Epithelial cell of esophagus (primary cell): Measurements from ENCODE around the gene FAM131B.
"Not testable (repeated sequence)": the region's sequence is repeated elsewhere in the genome, so short reads cannot be mapped to it uniquely, and the experiment has no call there.

Experiments
- DNase-seq: peaks from one replicate; pipeline ENCODE4 v3.0.0; 2010; ENCODE audit warnings: low read depth
- H3K4me3 ChIP-seq: 2 replicates; pipeline ENCODE4 v1.5.1; 2011; ENCODE audit warnings: mild to moderate bottlenecking, low read length, control low read depth
- CTCF ChIP-seq: IDR thresholded peaks from 2 replicates; pipeline ENCODE4 v1.5.1; 2011; ENCODE audit warnings: low read depth, mild to moderate bottlenecking, low read length, control low read depth, inconsistent platforms; ENCODE audit not compliant: insufficient read depth; ENCODE audit errors: missing control alignments

Gene FAM131B

GRCh38 chr7:143407287-143408251 is 45.1 kb upstream of the FAM131B start:
- DNase-seq = peak; percentile 66
- H3K4me3 ChIP-seq = peak overlapping the region; percentile 86
- TF ChIP-seq CTCF = no peak

GRCh38 chr7:143406002-143406357 is 43.5 kb upstream of the FAM131B start:
- no peak overlapping the region for H3K4me3 ChIP-seq
- DNase-seq = no peak
- TF ChIP-seq CTCF = no peak

DNA sequence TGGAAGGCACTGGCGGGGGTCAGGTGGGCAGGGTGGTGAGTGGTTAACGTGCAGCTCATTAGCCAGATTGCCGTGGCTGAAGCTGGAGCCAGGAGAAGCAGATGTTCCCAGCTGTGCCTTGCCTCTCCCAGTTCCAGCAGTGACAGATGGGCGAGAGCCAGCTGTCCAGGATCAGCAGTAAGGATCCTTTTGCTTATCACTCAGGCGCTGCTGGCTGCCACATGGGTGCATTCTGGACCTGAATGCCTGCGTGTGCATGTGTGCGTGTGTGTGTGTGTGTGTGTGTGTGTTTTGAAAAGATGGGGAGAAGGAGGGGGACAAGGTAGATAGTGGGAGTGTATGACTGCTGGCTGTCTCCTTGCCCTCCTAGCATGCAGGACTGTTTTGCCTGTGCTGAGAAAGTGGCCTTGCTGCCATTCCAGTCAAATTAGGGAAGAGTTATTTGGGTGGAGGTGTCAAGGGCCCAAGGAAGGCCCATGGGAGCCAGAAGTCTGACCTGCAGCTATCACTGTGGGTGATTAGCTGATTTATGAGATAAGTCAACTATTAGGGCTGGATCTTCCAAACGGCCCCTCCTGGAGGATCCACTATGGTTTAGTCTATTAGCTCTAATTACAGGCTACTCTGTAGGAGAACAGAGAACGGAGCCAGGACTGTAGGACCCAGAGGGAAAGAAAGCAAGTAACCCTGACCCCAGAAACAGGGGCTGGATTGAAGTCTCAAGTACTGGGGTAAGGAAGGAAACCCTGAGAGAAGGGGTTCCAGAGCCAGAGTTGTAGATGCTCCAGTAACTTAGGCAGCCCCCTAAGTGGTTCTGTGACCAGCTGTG is 42.9 kb upstream of the FAM131B start:
- no peak for DNase-seq
- H3K4me3 ChIP-seq = no peak overlapping the region
- TF ChIP-seq CTCF = no peak

DNA sequence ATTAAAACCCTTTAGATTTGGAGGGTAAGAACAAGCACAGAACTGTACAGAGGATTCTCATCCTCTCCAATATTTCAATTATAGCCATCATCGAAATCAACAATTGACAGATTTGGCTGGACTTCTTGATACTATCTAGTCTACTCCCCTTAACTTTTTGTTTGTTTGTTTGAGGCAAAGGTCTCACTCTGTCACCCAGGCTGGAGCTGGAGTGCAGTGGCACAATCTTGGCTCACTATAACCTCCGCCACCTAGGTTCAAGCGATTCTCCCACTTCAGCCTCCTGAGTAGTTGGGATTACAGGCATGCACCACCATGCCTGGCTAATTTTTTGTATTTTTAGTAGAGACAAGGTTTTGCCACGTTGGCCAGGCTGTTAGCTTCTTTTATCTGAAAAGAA is 39.7 kb upstream of the FAM131B start:
- DNase-seq, H3K4me3 ChIP-seq: not testable (repeated sequence)

- H3K4me3 ChIP-seq = no peak overlapping the region
- no peak for TF ChIP-seq CTCF
- no peak for DNase-seq
Measured at GRCh38 chr7:143401265-143401664, 38.8 kb upstream of the FAM131B start.

GRCh38 chr7:143399642-143400041 is 37.1 kb upstream of the FAM131B start:
- H3K4me3 ChIP-seq = no peak overlapping the region
- no peak for TF ChIP-seq CTCF
- DNase-seq = no peak

GRCh38 chr7:143399151-143399550 is 36.6 kb upstream of the FAM131B start:
- no peak overlapping the region for H3K4me3 ChIP-seq
- DNase-seq = no peak
- no peak for TF ChIP-seq CTCF
